HG03135 (cell line): ENCODE measurements around the gene PLA2G2F.

Experiments used
- ATAC-seq: cut with Tn5 transposase; IDR thresholded peaks from one replicate; pipeline ENCODE4 v1.9.1; 2021; ENCODE audit warnings: mild to moderate bottlenecking, moderate library complexity; ENCODE audit not compliant: unreplicated experiment

PLA2G2F gene

DNA sequence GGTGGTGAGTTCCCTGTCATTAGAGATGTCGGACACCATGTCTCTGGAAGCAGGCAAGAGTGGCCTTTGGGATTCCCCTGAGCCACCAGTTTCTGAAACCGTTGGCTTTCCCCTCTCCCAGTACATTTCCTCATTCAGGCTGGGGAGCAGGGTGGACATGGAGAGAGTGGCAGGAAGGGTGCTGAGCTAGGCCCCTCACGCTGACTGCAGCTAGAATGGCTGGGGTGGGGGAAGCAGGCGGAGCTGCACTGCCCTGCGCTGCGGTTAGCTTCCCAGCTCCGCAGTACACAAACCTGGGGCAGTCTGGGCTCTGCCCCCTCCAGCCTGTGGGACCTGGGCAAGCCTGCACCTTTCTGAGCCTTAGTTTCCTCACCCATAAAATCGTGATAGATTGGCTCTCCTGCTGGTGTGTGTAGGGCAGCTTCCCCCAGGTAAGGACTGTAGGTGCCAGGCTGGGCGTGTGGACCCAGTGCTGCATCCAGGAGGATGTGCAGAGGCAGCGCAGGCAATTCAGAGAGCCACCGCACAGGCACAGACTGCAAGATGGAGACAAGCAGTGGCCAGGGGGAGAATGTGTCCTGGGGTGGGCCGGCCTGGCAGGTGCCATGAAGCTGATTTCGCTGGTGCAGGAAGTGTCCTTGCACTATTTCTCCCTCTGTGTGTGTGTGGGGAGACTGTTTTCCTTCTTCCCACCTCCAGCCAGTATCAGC lies 3.0 kb downstream of the PLA2G2F start:
- no peak for ATAC-seq

DNA sequence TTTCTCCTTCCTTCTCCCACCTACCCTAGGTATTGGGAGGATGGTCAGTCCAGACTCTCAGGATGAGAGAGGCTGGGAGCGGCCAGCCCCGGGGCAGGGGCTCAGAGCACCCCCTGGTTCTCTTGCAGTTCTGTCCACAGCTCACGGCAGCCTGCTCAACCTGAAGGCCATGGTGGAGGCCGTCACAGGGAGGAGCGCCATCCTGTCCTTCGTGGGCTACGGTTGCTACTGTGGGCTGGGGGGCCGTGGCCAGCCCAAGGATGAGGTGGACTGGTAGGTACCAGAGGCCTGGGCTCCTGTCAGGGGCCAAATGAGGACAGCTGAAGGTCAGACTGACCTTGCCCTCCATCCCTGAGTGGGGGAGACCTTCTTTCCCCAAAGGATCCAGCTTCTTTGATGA lies 4.2 kb downstream of the PLA2G2F start:
- ATAC-seq = no peak

DNA sequence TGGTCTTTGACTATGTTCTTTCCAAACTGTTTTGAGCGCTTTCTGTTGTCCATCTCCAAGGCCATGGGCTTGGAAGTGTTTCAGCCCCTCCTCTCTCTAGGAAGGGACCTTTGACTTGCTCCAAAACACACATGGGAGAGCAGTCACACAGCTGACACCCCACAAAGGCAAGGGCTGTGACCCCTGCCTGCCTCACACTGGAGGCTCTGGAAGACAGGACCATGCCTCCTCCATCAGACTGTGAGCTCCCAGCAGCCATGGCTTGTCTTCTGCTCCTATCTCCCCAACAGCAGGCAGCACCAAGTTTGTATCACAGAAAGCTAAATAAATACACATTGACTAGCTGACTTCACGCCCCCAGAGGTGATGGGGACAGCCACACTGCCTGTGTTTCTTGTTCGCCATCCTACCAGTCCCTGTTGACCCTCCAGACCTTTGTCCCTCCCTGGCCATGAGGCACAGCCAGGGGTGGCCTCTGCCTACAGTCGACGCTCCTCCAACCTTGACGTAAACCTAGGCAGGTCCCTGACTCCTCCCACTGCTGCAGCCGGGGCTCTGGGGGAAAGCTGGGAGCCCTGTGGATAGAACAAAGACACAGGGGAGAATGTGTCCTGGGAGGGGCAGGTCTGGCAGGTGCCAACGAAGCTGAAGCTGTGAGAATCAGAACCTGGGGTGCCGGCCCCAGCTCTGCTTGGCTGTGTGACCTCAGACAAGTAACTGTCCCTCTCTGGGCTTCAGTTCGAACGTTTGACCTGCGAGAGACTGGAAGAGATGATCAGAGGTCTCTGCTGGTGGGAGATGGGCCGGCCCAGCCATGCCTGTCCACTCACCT lies 4.8 kb downstream of the PLA2G2F start:
- no peak for ATAC-seq

DNA sequence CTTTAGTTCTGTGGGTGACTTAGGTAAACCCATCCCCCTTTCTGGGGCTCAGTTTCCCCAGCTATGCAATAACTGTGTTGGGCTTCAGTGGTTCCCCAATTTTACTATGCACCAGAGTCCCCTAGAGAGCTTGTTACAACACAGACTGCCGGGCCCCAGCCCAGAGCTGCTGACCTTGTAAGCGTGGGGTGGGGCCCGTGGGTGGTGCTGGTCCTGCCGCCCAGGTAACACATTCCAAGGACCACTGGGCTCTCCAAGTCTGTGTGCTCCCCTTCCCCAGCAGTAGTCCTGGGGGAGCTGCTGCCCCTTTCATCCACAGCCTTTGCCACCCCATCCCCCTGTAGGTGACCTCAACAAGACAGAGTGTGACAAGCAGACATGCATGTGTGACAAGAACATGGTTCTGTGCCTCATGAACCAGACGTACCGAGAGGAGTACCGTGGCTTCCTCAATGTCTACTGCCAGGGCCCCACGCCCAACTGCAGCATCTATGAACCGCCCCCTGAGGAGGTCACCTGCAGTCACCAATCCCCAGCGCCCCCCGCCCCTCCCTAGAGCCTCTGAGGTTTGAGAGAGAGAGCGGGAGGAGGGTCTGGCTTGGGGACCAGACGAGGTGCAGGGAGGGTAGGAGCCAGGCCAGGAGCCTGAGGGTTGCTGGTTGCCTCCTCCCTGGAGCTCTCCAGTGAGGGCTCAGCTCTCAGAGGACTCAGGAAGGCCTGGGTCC lies 8.9 kb downstream of the PLA2G2F start:
- no peak for ATAC-seq

DNA sequence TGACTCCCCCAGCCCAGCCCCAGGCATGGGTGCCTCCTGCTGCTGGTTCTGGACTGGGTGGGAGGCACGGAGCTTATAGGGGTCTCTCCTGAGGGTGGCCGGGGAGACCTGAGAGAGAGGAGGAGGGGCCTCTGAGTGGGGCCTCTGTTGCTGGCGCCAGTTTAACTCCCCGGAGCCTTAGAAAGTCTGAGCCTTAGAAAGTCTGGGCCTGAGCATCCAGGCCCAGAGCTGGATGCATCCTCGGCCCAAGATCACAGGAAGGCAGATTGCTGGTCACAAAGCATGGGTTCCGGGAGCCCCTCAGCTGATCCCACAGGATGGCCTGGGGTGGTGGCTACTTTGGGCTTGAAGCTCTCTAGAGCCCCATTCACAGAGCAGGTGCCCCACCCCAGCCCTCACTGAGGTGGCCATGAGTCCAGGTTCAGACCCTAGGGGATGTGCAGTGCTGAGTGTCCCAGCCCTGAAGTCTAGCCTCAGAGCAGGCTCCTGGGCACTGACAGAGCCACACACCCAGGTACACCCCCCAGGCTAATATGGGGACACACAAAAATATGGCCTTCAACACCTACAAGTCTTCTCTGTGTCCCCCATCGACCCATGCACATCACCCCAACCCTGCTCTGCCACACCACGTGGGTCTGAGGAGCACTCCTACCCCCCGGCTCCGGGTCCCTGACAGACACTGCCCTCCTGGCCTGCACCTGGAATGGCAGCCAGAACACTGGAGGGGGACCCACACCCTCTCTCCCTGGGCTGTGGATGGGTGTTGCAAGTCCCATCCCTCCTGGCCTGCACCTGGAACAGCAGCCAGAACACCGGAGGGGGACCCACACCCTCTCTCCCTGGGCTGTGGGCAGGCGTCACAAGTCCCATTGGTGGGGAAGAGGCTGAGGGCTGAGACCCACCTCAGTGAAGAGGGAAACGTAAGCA lies 9.7 kb downstream of the PLA2G2F start:
- no peak for ATAC-seq

DNA sequence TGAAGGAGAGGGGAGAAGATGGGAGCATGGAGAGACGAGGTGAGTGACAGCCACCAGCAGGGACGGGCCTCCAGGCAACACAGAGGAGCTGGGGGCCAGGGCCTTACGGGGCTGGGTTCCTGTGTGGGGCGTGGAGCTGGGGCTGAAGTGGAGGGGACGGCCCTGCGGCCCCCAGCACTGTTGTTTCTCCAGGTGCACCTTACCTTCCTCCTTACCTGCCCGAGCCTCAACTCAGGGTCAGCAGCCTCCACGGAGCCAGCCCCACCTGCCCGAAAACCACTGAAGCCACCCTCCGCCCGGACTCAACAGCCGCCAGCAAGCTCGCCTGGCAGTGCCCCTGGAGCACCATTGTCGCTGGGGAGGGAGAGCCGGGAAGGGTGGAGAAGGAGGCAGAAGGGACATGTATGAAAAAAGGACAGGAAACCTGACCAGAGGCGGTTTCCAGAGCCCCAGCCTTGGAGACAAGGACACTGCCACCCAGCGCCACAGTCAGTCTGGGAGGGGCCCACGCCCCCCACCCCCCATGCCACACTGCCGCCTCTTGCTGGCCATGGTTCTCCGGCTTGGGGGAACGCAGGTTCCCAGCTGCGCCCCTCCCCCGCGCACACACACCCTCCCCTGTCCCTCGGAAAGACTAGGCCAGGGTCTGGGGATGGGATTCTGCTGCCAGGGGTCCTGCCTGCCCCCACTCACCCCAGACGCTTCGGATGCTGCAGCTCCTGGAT lies 10.6 kb downstream of the PLA2G2F start:
- ATAC-seq = no peak

DNA sequence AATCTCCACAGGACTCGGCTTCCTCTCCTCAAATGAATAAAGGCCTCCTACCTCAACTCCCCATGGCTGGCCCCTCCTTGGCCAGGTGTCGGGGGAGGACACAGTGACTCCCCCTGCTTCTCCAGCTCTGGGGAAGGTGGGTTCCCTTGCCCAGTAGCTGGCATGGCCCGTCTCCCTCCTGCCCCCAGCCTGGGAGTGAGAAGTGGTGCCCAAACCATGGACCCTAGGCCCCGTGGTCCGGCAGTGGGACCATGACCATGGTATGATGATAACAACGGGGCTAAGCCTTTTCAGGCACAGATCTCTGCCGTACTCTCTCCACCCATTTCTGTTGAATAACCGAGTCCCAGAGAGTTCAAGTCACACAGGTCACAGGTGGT lies 11.2 kb downstream of the PLA2G2F start:
- ATAC-seq = no peak

DNA sequence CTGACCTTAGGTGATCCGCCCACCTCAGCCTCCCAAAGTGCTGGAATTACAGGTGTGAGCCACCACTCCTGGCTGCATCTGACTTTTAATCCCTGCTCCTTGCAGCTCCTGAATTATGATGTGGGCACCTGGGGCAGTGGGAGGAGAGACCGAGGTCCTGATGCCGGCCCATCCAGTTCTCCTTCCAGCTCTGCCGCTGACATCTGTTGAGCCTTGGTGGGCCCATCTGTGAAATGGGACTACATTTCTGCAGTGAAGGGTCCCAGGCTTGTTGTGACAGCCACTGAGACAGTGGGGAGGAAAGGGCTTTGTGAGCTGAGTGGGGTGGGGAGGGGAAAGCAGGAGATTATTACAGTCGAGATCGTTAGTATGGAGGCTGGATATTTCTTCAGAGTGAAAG lies 11.8 kb downstream of the PLA2G2F start:
- ATAC-seq = no peak

DNA sequence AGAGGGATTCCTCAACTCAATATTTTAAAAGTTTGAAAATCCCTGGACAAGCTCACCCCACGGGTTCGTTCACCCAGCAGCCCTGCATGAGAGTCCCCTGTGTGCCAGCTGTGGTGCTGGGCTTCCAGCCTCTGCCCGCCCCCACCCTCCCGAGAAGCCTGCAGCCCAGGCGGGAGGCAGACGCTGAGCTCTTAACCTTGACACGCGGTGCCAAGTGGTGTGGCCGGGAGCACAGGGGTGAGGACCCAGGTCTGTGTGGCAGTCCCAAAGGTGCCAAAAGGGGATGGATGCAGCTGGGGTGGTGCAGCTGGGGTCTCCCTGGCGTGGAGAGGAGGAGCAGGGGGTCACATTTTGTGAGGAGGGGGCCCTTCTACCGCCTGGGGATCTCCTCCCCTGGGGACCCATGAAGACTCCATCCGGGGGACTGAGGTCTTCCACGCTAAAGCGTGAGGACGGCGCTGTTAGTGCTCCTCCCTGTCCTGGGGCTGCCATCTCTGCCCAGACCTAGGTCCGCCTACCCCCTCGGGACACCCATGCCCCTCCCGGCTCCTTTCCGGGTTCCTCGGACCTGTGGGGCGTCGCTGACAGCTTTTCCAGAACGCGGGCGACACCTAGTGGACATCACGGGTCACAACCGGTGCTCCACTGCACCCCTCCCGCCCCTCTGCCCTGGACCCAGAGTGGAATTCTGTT lies 12.9 kb downstream of the PLA2G2F start:
- ATAC-seq = peak; percentile 61

DNA sequence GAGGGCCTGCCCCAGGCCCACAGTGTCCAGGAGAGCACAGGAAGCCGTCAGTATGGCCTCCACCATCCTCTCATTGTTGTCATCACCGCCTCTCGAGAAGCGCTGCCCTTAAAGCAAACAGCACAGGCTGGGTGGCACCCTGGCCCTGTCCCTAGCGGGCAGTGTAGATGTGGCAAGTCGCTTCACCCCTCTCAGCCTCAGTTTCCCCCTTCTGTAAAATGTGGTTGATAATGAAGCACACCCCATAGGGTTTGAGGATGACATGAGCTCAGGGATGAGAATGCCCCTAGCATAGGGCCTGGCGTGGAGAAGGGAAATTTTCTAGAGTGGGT lies 13.4 kb downstream of the PLA2G2F start:
- no peak for ATAC-seq

DNA sequence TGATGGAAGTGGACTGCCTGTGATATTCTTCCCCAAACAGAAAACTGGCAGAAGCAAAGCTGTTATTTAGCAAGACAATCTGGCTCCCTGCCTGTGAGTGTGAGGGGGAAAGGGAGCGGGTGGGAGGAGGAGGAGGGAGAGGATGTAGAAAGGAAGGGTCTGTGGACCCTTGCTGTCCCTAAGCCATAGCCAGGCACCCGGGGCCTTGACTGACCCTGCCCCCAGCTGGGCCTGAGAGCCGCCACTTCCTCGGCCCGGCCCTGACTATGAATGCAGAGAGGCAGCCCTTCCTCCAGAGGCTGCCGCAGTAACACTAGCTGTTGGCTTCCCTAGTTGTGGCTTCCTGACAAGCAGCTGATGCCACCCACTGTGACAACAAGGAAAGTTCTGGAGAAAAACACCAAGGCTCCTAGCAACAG lies 13.9 kb downstream of the PLA2G2F start:
- no peak for ATAC-seq

DNA sequence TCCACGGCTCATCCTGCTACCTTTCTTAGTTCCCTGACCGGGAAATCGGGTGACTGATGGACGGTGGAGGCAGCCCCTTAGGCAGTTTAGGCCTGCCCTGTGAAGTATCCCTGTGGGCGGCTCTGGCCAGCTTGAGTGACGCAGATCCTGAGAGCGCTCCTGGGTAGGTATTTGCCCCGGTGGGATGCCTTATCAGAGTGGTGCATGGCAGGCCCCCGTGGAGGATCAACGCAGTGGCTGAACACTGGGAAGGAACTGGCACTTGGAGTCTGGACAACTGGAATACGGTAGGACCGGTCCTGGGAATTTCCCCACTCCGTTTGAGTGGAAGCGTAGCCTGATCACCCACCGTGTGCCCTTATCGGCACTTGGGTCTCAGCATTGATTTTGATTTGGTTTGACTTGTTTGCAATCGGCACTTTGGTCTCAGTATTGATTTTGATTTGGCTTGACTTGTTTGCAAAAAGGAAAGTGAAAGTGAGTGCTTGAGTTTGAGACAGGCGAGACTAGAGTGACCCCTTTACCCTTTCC lies 15.2 kb downstream of the PLA2G2F start:
- no peak for ATAC-seq

DNA sequence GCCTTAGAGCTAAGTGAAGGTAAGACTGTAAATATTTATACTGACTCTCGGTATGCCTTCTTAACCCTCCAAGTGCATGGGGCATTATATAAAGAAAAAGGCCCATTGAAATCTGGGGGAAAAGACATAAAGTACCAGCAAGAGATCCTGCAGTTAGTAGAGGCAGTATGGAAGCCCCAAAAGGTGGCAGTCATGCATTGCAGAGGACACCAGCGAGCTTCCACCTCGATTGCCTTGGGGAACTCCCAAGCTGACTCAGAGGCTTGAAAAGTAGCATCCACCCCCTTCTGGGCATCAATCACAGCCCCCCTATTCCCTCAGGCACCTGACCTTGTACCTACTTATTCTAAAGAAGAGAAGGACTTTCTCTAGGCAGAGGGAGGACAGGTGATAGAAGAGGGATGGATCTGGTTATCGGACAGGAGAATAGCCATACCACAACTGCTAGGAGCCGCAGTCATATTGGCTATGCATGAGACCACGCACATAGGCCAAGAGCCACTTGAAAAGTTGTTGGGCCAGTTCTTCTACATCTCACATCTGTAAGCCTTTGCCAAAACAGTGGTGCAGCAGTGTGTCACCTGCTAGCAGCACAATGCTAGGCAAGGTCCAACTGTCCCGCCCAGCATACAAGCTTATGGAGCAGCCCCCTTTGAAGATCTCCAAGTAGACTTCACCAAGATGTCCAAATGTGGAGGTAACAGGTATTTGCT lies 19.4 kb downstream of the PLA2G2F start:
- no peak for ATAC-seq

DNA sequence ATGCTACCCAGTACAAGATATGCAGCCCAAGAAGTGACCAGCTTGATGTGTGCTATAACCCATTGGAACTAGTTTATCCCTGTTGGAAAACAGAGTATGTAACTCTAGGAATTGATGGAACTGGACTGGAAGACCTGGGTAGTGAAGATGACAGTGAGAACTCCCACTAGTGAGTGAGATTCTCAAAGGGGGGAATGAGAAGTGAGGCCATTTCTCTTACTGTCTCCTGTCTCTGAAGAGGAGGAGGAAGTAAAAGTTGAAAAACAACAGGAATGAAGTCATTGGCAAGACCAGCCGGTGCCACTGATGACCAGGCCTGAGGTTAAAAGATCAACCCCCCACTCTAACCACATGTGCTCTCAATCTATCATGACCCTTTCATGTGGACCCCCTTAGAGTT lies 20.9 kb downstream of the PLA2G2F start:
- ATAC-seq = no peak

DNA sequence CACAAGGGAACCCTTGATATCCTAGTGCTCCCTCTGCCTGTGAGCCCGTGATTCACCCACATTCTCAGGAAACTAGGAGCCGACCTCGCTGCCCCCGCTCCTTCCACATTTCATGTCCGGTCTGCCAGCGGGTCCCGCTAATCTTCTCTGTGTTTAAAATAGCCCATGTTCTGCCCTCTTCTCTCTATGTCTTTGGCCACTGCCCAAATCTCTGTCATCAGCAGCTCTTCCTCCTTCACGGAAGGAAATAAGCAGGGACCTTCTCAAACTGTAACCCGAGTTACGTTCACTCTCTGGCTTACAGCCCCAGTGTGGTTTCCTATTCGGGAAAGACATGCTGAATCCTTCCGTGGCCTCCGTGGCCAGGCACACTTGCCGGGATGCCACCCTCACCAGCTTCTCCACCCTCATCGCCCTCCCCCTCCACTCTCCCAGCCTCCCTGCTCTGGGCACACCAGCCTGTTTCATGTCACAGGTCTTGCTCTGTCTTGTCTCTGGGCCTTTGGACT lies 25.6 kb downstream of the PLA2G2F start:
- ATAC-seq = no peak

DNA sequence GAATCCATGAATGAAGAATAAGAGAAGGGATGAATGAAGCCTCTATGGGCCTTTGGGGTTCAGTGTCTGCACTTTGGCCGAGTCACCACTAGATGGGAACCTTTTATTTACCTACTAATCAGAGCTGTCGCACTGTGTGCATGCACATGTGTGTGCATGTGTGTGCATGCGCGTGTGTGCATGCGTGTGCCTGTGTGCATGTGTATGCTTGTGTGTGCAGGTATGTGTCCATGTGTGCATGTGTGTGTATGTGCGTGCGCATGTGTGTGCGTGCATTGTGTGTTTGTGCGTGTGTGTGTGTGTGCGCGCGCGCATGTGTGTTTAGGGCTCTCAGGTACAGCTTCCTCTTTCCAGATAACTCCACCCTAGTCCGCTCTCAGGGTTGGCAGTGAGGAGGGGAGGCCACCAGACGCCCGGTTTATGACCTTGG lies 26.4 kb downstream of the PLA2G2F start:
- ATAC-seq = no peak

DNA sequence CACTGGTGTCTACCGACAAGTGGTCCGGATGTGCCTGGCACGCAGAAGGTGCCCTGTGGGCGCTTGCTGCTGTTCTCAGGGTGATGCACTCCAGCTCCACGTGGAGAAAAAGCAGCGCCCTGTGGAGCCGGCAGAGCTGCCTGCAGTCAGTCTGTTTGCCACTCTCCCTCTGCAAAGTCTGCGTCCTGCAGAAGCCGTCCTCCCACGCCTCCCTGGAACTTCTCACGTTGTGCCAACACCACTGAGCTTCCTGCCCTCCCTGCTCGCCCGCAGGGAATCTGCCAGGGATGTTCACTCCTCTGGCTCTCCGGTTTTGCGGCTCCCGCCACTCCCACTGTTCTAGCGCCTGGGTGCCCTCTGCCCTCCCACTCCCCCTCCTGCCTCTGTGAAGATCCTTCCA lies 26.9 kb downstream of the PLA2G2F start:
- no peak for ATAC-seq

DNA sequence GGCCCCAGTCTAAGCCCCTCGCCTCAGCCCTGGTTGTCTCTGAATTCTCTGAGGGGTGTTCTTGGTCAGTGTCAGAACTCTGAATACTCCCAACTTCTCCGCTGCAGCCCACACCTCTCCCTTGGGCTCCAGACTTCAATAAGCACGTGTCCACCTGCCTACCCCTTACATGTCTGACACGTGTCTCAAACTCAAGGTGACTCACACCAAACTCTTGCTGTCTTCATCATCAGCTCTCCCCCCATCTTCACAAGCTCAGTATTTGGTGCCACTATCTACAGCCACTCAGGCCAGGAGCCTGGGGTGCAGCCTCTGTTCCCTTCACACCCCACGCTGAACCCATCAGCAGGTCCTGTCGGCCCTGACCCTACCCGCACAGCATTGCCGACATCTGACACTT lies 28.0 kb downstream of the PLA2G2F start:
- no peak for ATAC-seq
